Calu3 (cell line): ENCODE measurements around the gene NUB1. TPM values are rescaled to one million over a fixed set of nuclear protein-coding genes. Genes with fewer than 3 reads are reported as not detected.

Source experiments
- BruUV-seq: library from RNA; stranded (reverse); fragments of 400-500 nt; replicated peaks from 2 replicates; lab custom pipeline; 2021; lab: Mats Ljungman, UMichigan
- CTCF ChIA-PET: fragments of 300-600 bp; sonication (Branson Sonifier 250); formaldehyde crosslinking; loops from one replicate; lab custom pipeline; 2022; ENCODE audit warnings: antibody characterized with exemption; lab: Charles Lee
- DNase-seq: peaks from one replicate; pipeline ENCODE4 v3.0.0; 2022
- H3K27ac Mint-ChIP-seq: one replicate; pipeline ENCODE4 v1.8.0; 2022; ENCODE audit warnings: mixed read lengths; ENCODE audit not compliant: unreplicated experiment
- H3K27me3 Mint-ChIP-seq: one replicate; pipeline ENCODE4 v1.8.0; 2022; ENCODE audit warnings: mixed read lengths; ENCODE audit not compliant: unreplicated experiment
- H3K36me3 Mint-ChIP-seq: one replicate; pipeline ENCODE4 v1.8.0; 2022; ENCODE audit warnings: mild to moderate bottlenecking, moderate library complexity, mixed read lengths; ENCODE audit not compliant: insufficient read depth, unreplicated experiment
- H3K4me1 Mint-ChIP-seq: one replicate; pipeline ENCODE4 v1.8.0; 2022; ENCODE audit warnings: mild to moderate bottlenecking, low read depth, mixed read lengths; ENCODE audit not compliant: unreplicated experiment
- H3K4me3 Mint-ChIP-seq: one replicate; pipeline ENCODE4 v1.8.0; 2022; ENCODE audit warnings: mild to moderate bottlenecking, low read depth, moderate library complexity, mixed read lengths; ENCODE audit not compliant: unreplicated experiment
- H3K9me3 Mint-ChIP-seq: one replicate; pipeline ENCODE4 v1.8.0; 2022; ENCODE audit warnings: low read depth, mixed read lengths; ENCODE audit not compliant: unreplicated experiment
- CTCF ChIP-seq: fragments of 200-600 bp; IDR thresholded peaks from one replicate; pipeline ENCODE4 v1.8.0; 2022; ENCODE audit warnings: antibody characterized with exemption; ENCODE audit not compliant: unreplicated experiment
- intact Hi-C: fragments of 100-400 bp; cut with micrococcal nuclease; formaldehyde crosslinking; loops from one replicate; pipeline ENCODE4 v1.10.0; 2022; ENCODE audit not compliant: unreplicated experiment
- total RNA-seq: library from RNA; stranded (reverse); gene quantifications from 2 replicates; pipeline ENCODE4 v1.2.3, GENCODE V29; 2022

The NUB1 gene
- total RNA-seq, 1 experiment from 2014 or later = 56.2 TPM

- H3K36me3 Mint-ChIP-seq = peaks cover 9% of the 10 kb centered on the region
- no peak for DNase-seq
- intact Hi-C loops = no loop called here
- BruUV-seq = no TSS peak
- no peak for TF ChIP-seq CTCF
- no peaks in the 10 kb centered on the region for H3K27me3 Mint-ChIP-seq
- CTCF ChIA-PET = no interaction called here
- no peaks in the 10 kb centered on the region for H3K4me1 Mint-ChIP-seq
- no peak overlapping the region for H3K27ac Mint-ChIP-seq
- no peaks in the 10 kb centered on the region for H3K9me3 Mint-ChIP-seq
- no peak overlapping the region for H3K4me3 Mint-ChIP-seq
These were observed 31.1 kb downstream of the NUB1 start for GRCh38 chr7:151372612-151373265.

DNA sequence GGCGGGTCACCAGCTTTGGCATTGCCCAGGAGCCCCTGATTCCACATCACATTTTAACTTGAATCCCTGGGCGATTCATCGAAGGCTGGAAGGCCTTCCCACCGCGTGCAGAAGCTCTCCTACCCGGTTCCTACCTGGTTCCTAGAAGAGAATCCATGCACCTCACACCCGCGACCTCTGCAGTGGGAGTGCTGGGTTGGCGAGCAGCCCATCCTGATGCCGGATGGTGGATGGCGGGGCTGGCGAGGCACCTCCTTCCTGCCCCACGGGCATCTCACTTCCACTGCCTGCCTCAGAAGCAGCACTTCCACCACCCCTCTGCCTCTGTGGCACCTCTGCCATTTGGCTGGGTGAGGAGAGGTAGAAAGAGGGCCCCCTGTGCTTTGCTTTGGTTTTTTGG lies 32.0 kb downstream of the NUB1 start:
- Mint-ChIP-seq H3K9me3 (no peaks in the 10 kb centered on the region), H3K4me3 (no peak overlapping the region), H3K27ac (no peak overlapping the region), H3K36me3 (peaks cover 3% of the 10 kb centered on the region), H3K4me1 (no peaks in the 10 kb centered on the region), H3K27me3 (no peaks in the 10 kb centered on the region)
- no TSS peak for BruUV-seq
- DNase-seq = no peak
- intact Hi-C loops = no loop called here
- no peak for TF ChIP-seq CTCF
- CTCF ChIA-PET = no interaction called here

- DNase-seq = no peak
- no peak overlapping the region for H3K27ac Mint-ChIP-seq
- H3K9me3 Mint-ChIP-seq = no peaks in the 10 kb centered on the region
- no peaks in the 10 kb centered on the region for H3K27me3 Mint-ChIP-seq
- peaks cover 3% of the 10 kb centered on the region for H3K36me3 Mint-ChIP-seq
- CTCF ChIA-PET = no interaction called here
- no peaks in the 10 kb centered on the region for H3K4me1 Mint-ChIP-seq
- intact Hi-C loops = no loop called here
- TF ChIP-seq CTCF = no peak
- no TSS peak for BruUV-seq
- H3K4me3 Mint-ChIP-seq = no peak overlapping the region
These were observed 32.5 kb downstream of the NUB1 start for GRCh38 chr7:151374139-151374538.

GRCh38 chr7:151374726-151375125 lies 33.1 kb downstream of the NUB1 start:
- Mint-ChIP-seq H3K4me1 (no peaks in the 10 kb centered on the region), H3K36me3 (peaks cover 3% of the 10 kb centered on the region), H3K27ac (no peak overlapping the region), H3K4me3 (no peak overlapping the region), H3K27me3 (no peaks in the 10 kb centered on the region), H3K9me3 (no peaks in the 10 kb centered on the region)
- DNase-seq = no peak
- intact Hi-C loops = no loop called here
- CTCF ChIA-PET = no interaction called here
- BruUV-seq = no TSS peak
- TF ChIP-seq CTCF = no peak
